ENCODE measurements around the gene SLC9A6. TPM values are rescaled to one million over a fixed set of nuclear protein-coding genes. Genes with fewer than 3 reads are reported as not detected.
"Not testable (repeated sequence)": the region's sequence is repeated elsewhere in the genome, so short reads cannot be mapped to it uniquely, and the experiment has no call there.

SLC9A6 gene
- total and polyA plus RNA-seq, 7 donors, result 1.8 to 16.9 (median 12.5) TPM

DNA sequence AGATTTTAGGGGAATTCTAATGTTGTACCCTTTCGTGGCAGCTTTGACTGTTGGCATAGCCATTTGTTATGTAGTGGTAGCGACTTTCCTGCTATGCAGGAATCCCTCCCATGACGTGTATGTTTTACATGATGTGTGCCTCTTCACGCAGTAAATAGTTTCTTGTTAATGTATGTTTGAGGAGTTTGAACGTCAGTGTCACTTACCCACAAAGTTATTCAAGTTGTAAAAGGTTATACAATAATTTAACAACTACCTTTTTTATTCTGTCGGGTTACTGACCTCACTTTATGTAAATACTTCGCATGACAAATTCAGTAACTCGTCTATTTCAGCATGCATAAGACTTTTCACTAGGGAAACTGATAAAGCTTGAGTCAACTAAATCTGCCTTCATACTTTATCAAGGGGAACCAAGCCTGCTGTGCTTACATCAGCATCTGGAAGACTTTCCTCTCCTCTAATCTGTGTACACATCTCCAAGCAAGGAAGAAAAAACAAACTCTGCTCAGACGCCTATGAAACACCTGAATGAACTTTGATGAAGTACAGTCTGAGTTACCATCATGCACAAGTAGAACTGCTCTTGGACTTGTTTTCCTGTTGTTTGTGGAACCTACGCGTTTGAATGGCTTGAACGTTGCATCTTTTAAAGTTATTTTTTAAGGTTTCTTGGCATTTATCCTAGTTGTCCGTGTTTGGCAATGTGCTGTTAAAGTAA, 61.2 kb downstream of the SLC9A6 start:
- TF ChIP-seq POLR2A (IDR thresholded peaks at IDR 0.05), result no peak
- no peaks in the 10 kb centered on the region for H3K27me3 ChIP-seq
- 34 to 71% methylated on average over 13 of the region's 13 CpGs for WGBS, 2 donors

DNA sequence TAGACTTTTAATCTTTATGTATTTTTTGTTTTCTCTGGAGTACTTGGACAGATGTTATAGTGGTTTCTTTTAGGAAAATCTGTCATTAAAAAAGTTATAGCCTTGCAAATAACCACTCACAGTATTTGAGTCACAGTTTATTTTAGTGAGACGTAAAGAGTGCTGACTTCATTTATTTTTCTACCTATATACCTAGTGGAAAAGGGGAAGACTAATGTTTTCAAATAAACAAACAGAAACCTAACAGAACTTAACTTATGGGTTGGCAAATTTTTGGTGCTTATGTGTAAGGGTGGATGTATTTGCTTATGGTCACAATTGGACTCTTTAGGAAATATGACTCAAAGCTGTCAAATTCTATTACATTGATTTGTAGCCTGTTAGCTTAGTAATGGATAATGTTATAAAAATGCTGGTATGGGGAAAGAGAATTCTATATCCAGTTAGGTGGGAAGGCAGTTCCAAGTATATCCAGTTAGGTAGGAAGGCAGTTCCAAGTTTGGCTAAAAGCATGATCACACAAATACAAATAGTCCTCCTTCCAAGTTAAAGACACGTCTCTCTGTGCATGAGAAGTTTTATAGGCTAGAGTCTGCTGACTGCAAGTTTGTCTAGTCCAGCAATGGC, 61.9 kb downstream of the SLC9A6 start:
- TF ChIP-seq POLR2AphosphoS5 (IDR thresholded peaks at IDR 0.05) (no peak), EP300 (IDR thresholded peaks at IDR 0.05) (no peak), POLR2A (IDR thresholded peaks at IDR 0.05) (no peak)
- TF ChIP-seq, protein P1, sequence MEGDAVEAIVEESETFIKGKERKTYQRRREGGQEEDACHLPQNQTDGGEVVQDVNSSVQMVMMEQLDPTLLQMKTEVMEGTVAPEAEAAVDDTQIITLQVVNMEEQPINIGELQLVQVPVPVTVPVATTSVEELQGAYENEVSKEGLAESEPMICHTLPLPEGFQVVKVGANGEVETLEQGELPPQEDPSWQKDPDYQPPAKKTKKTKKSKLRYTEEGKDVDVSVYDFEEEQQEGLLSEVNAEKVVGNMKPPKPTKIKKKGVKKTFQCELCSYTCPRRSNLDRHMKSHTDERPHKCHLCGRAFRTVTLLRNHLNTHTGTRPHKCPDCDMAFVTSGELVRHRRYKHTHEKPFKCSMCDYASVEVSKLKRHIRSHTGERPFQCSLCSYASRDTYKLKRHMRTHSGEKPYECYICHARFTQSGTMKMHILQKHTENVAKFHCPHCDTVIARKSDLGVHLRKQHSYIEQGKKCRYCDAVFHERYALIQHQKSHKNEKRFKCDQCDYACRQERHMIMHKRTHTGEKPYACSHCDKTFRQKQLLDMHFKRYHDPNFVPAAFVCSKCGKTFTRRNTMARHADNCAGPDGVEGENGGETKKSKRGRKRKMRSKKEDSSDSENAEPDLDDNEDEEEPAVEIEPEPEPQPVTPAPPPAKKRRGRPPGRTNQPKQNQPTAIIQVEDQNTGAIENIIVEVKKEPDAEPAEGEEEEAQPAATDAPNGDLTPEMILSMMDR (IDR thresholded peaks at IDR 0.05), result no peak
- no peak for DNase-seq
- Histone ChIP-seq H3K4me1 (peaks cover 0 to 18% (median 11%) of the 10 kb centered on the region in 4 donors), H3K36me3 (no peaks in the 10 kb centered on the region), H3K4me3 (no peak overlapping the region), H3K9me3 (no peaks in the 10 kb centered on the region), H3K27ac (peak overlapping the region in 3 of 4 donors; percentile 35 to 64 (median 56)), H3K27me3 (no peaks in the 10 kb centered on the region)
- intact Hi-C loops (cut with DNase I), result no loop called here
- 49 to 56% methylated on average over 2 of the region's 2 CpGs for WGBS, 2 donors

More for the DNA sequence above, 61.2 kb downstream of the SLC9A6 start:
- peak overlapping the region in 3 of 4 donors; percentile 35 to 64 (median 56) for H3K27ac ChIP-seq
- H3K4me1 ChIP-seq, result peaks cover 0 to 18% (median 11%) of the 10 kb centered on the region in 4 donors
- intact Hi-C loops (cut with DNase I), result no loop called here
- H3K4me3 ChIP-seq, result no peak overlapping the region
- no peaks in the 10 kb centered on the region for H3K36me3 ChIP-seq
- no peaks in the 10 kb centered on the region for H3K9me3 ChIP-seq
- no peak for DNase-seq

DNA sequence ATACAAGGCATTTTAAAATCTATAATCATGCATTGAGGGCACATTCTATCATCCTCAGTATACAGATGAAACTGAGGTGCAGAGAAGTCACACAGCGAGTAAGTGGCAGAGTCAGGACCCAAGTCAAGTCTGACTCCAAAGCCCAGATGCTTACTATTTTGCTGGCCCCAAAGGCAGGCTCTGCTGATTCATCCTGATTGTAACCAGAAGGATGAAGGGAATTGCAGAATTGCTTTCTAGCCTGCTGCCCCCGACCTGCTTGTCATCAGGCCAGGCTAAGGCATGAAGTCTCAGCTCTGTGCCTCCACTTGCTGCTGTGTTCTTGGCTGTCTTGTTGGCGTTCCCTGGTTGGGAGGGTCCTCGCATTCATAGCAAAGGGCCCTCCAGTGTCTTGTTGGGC, 62.7 kb downstream of the SLC9A6 start:
- Histone ChIP-seq H3K4me1 (peaks cover 0 to 18% (median 11%) of the 10 kb centered on the region in 4 donors), H3K27me3 (no peaks in the 10 kb centered on the region), H3K9me3 (no peaks in the 10 kb centered on the region), H3K4me3 (no peak overlapping the region), H3K36me3 (no peaks in the 10 kb centered on the region), H3K27ac (peak overlapping the region in 3 of 4 donors; percentile 6 to 64 (median 56))
- 88 to 90% methylated on average over 4 of the region's 4 CpGs for WGBS, 2 donors
- intact Hi-C loops (cut with DNase I), result no loop called here
- TF ChIP-seq POLR2AphosphoS5 (IDR thresholded peaks at IDR 0.05) (no peak), EP300 (IDR thresholded peaks at IDR 0.05) (no peak)
- no peak for DNase-seq

DNA sequence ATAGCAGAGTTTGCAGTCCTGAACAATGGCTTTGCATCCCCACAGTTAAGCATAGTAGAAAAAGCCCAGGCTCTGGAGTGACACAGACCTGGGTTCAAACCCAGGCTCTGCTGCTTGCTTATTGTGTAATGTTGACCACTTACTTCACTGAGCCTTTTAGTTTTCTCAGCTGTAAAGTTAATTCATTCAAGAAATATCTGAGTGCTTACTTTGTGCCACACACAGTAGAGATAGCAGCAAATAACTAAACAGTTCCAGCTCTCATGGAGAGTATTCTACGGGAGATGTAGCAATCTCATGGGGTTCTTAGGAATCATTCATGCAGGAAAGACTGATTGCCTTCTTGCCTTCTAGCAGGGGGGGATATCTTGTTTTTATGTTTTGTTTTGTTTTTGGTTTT, 63.2 kb downstream of the SLC9A6 start:
- H3K27me3 ChIP-seq, result no peaks in the 10 kb centered on the region
- peaks cover 0 to 18% (median 11%) of the 10 kb centered on the region in 4 donors for H3K4me1 ChIP-seq
- H3K36me3 ChIP-seq, result no peaks in the 10 kb centered on the region
- TF ChIP-seq EP300 (IDR thresholded peaks at IDR 0.05), result no peak
- 89 to 96% methylated on average over 1 of the region's 1 CpG for WGBS, 2 donors
- DNase-seq, result no peak
- H3K27ac ChIP-seq, result peak overlapping the region in 3 of 4 donors; percentile 6 to 64 (median 56)
- H3K4me3 ChIP-seq, result no peak overlapping the region
- intact Hi-C loops (cut with DNase I), result no loop called here
- no peaks in the 10 kb centered on the region for H3K9me3 ChIP-seq

DNA sequence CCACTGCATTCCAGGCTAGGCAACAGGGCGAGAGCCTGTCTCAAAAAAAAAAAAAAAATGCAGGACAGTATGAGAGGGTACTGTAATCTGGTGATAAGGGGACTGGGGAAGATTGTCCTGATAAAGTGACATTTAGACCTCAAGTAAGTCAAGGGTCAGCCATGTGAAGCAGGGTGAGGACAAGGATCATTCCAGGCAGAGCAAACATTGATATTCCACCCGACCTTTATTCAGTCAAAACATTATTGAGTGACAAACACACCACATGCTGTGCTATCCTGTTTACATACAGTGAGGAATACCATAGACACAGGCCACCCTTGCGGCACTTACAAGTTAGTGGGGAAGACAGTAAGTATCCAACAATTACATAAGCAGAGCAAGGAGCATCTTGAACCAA, 64.4 kb downstream of the SLC9A6 start:
- no peaks in the 10 kb centered on the region for H3K9me3 ChIP-seq
- H3K27me3 ChIP-seq, result no peaks in the 10 kb centered on the region
- H3K27ac ChIP-seq, result no peak overlapping the region
- H3K4me3 ChIP-seq, result no peak overlapping the region
- intact Hi-C loops (cut with DNase I), result no loop called here
- no peak for DNase-seq
- 54 to 77% methylated on average over 3 of the region's 3 CpGs for WGBS, 2 donors
- no peaks in the 10 kb centered on the region for H3K36me3 ChIP-seq
- peaks cover 0 to 24% (median 15%) of the 10 kb centered on the region in 4 donors for H3K4me1 ChIP-seq
- TF ChIP-seq, protein P1 (IDR thresholded peaks at IDR 0.05), result no peak
- TF ChIP-seq EP300 (IDR thresholded peaks at IDR 0.05) (no peak), POLR2A (IDR thresholded peaks at IDR 0.05) (no peak), POLR2AphosphoS5 (IDR thresholded peaks at IDR 0.05) (no peak)

DNA sequence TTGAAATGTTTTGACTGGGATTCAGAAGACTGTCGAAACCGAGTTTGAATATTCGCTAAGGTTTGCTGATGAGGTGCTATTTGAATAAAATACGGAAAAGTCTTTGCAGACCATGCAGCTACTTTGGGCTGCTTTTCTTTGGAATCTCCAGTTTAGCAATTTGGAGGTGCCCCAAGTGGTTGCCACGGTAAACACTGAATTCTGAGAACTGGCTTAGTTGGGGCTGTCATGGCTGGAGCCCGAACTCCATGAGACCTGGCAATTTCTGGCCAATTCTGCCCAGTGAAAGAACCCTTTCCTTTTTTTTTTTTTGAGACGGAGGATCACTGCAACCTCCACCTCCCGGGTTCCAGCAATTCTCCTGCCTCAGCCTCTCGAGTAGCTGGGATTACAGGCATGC, 65.6 kb downstream of the SLC9A6 start:
- intact Hi-C loops (cut with DNase I); H3K4me3 ChIP-seq; DNase-seq; H3K36me3 ChIP-seq; H3K27me3 ChIP-seq; H3K27ac ChIP-seq; H3K9me3 ChIP-seq: not testable (repeated sequence)
- 89% methylated on average over 6 to 7 of the region's 9 CpGs for WGBS, 2 donors
- H3K4me1 ChIP-seq, result peaks cover 0 to 33% (median 20%) of the 10 kb centered on the region in 4 donors
